Measurements from ENCODE around the gene MYLK4.

Gene MYLK4

DNA sequence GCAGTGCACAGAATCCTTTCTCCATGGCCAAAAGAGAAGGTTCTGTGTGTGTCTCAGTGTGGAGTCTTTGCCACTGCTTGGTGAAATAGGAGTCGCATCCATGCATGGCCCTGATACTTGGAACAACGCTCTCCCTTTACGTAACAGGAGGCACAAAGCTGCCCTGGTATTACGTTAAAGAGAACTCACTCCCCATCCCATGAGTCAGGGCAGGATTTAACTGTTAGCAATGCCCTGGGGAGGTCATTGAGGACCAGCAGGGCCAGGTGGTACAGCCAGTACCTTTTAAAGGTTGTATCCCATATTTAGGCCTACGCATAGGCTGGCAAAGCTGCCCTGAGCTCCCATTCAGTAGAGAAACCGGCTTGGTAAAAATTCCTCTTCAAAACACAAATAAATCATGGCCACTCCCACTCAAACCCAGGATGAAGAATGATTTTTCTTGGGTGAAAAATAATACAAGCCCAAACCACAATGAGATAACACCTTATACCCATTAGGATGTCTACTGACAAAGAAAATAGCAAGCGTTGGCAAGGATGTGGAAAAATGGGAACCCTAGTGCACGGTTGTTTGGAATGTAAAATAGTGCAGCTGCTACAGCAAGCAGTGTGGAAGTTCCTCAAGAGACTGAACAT, 37.1 kb downstream of the MYLK4 start:
- H3K9me3 ChIP-seq (ENCODE audit: control insufficient read depth, low read length) = peaks cover 9% of the 10 kb centered on the region
- H3K27ac ChIP-seq (ENCODE audit: low read length, poor library complexity, severe bottlenecking) = no peak overlapping the region
- no peaks in the 10 kb centered on the region for H3K27me3 ChIP-seq (ENCODE audit: control insufficient read depth in 1 of 2, insufficient read depth in 1 of 2, low read length in 2 of 2)
- no peaks in the 10 kb centered on the region for H3K79me1 ChIP-seq (replicated peaks; ENCODE audit: low read length, poor library complexity, severe bottlenecking)
- H2BK5ac ChIP-seq (ENCODE audit: low read depth, low read length, poor library complexity, severe bottlenecking) = no peak overlapping the region
- H3K4me3 ChIP-seq (ENCODE audit: insufficient read depth in 1 of 2, low read depth in 1 of 2, low read length in 2 of 2) = no peak overlapping the region
- no peaks in the 10 kb centered on the region for H3K36me3 ChIP-seq (ENCODE audit: control insufficient read depth in 1 of 2, insufficient read depth in 2 of 2, low read depth in 1 of 2, low read length in 2 of 2)
- H3K4ac ChIP-seq (ENCODE audit: low read depth in 1 of 2, low read length in 2 of 2) = no peak overlapping the region
- H4K8ac ChIP-seq (ENCODE audit: low read length) = no peak overlapping the region
- no peak overlapping the region for H3K18ac ChIP-seq (ENCODE audit: low read depth in 1 of 2, low read length in 2 of 2)
- DNase-seq = no peak
- no peak overlapping the region for H2AFZ ChIP-seq (ENCODE audit: low read depth, low read length)
- no peak overlapping the region for H2AK5ac ChIP-seq (ENCODE audit: low read length, severe bottlenecking)
- H3K23ac ChIP-seq (ENCODE audit: low read length in 2 of 2) = no peak overlapping the region
- peaks cover 2% of the 10 kb centered on the region for H3K4me1 ChIP-seq (ENCODE audit: control insufficient read depth, insufficient read depth, low read depth, low read length)
- H3K9ac ChIP-seq (ENCODE audit: low read length) = no peak overlapping the region
- no peak overlapping the region for H3K14ac ChIP-seq (ENCODE audit: low read length in 2 of 2)
- H2BK12ac ChIP-seq (ENCODE audit: low read length in 2 of 2) = no peak overlapping the region
- H4K91ac ChIP-seq (ENCODE audit: low read length) = no peak overlapping the region
- WGBS = 95% methylated on average over 8 of the region's 8 CpGs
- no peak overlapping the region for H2BK15ac ChIP-seq (ENCODE audit: low read depth, poor library complexity, severe bottlenecking)
- no peak overlapping the region for H2BK120ac ChIP-seq (ENCODE audit: low read depth, low read length)
- no peak overlapping the region for H3K4me2 ChIP-seq (ENCODE audit: low read length, poor library complexity, severe bottlenecking)

DNA sequence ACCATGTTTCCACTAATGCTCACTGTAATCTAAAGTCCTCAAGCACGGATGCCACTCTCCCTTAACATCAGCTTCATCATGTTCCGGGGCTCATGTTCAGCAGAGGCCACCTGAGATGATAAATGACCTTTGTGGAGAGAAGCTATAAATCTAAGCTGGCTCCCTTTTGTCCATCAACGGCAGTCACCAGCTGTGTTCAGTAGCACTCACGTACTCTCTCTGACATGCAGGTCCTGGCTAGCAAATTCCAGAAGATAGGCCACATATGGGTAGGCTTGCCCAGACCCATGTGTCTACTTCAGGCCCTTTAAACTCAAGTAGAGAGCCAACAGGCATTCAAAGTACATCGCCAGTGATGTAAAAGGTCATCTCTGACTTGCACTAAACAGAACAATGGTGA, 38.6 kb downstream of the MYLK4 start:
- WGBS = 85% methylated on average over 5 of the region's 5 CpGs
- no peak overlapping the region for H3K14ac ChIP-seq (ENCODE audit: low read length in 2 of 2)

DNA sequence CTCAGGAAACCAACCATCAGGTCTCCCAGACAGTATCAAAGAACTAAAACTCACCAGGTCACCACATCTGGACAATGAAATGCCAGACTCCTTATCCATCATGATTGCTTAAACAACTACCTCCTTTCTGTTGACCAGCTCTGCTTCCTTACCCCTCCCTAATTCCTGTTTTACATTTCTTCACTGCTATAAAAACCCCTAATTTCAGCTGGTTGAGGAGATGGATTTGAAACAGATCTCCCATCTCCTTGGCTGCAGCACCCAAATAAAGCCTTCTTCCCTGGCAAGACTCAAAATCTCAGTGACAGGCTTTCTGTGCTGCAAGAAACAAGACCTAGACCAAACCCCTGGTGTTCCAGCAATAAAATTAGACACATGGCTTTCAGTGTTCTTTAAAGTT, 40.3 kb downstream of the MYLK4 start:
- Histone ChIP-seq H3K18ac (ENCODE audit: low read depth in 1 of 2, low read length in 2 of 2) (no peak overlapping the region), H3K4me2 (ENCODE audit: low read length, poor library complexity, severe bottlenecking) (no peak overlapping the region), H3K23ac (ENCODE audit: low read length in 2 of 2) (no peak overlapping the region), H2BK120ac (ENCODE audit: low read depth, low read length) (no peak overlapping the region), H3K14ac (ENCODE audit: low read length in 2 of 2) (no peak overlapping the region), H3K4me3 (ENCODE audit: insufficient read depth in 1 of 2, low read depth in 1 of 2, low read length in 2 of 2) (no peak overlapping the region), H3K9me3 (ENCODE audit: control insufficient read depth, low read length) (peaks cover 9% of the 10 kb centered on the region), H2BK5ac (ENCODE audit: low read depth, low read length, poor library complexity, severe bottlenecking) (no peak overlapping the region), H3K9ac (ENCODE audit: low read length) (no peak overlapping the region), H4K8ac (ENCODE audit: low read length) (no peak overlapping the region), H2BK12ac (ENCODE audit: low read length in 2 of 2) (no peak overlapping the region), H3K4me1 (ENCODE audit: control insufficient read depth, insufficient read depth, low read depth, low read length) (peaks cover 2% of the 10 kb centered on the region), H3K27ac (ENCODE audit: low read length, poor library complexity, severe bottlenecking) (no peak overlapping the region), H3K27me3 (ENCODE audit: control insufficient read depth in 1 of 2, insufficient read depth in 1 of 2, low read length in 2 of 2) (no peaks in the 10 kb centered on the region), H2AFZ (ENCODE audit: low read depth, low read length) (no peak overlapping the region), H3K4ac (ENCODE audit: low read depth in 1 of 2, low read length in 2 of 2) (no peak overlapping the region), H3K79me1 (replicated peaks; ENCODE audit: low read length, poor library complexity, severe bottlenecking) (no peaks in the 10 kb centered on the region), H2BK15ac (ENCODE audit: low read depth, poor library complexity, severe bottlenecking) (no peak overlapping the region), H2AK5ac (ENCODE audit: low read length, severe bottlenecking) (no peak overlapping the region), H4K91ac (ENCODE audit: low read length) (no peak overlapping the region), H3K36me3 (ENCODE audit: control insufficient read depth in 1 of 2, insufficient read depth in 2 of 2, low read depth in 1 of 2, low read length in 2 of 2) (no peaks in the 10 kb centered on the region)
- DNase-seq = no peak

More for the DNA sequence above, 38.6 kb downstream of the MYLK4 start:
- no peak overlapping the region for H3K18ac ChIP-seq (ENCODE audit: low read depth in 1 of 2, low read length in 2 of 2)
- H3K27me3 ChIP-seq (ENCODE audit: control insufficient read depth in 1 of 2, insufficient read depth in 1 of 2, low read length in 2 of 2) = no peaks in the 10 kb centered on the region
- no peak overlapping the region for H3K4ac ChIP-seq (ENCODE audit: low read depth in 1 of 2, low read length in 2 of 2)
- H2BK12ac ChIP-seq (ENCODE audit: low read length in 2 of 2) = no peak overlapping the region
- H3K9me3 ChIP-seq (ENCODE audit: control insufficient read depth, low read length) = peaks cover 9% of the 10 kb centered on the region
- no peak overlapping the region for H3K23ac ChIP-seq (ENCODE audit: low read length in 2 of 2)
- no peak overlapping the region for H2AK5ac ChIP-seq (ENCODE audit: low read length, severe bottlenecking)
- no peak overlapping the region for H3K27ac ChIP-seq (ENCODE audit: low read length, poor library complexity, severe bottlenecking)
- H2BK120ac ChIP-seq (ENCODE audit: low read depth, low read length) = no peak overlapping the region
- H2BK5ac ChIP-seq (ENCODE audit: low read depth, low read length, poor library complexity, severe bottlenecking) = no peak overlapping the region
- no peaks in the 10 kb centered on the region for H3K79me1 ChIP-seq (replicated peaks; ENCODE audit: low read length, poor library complexity, severe bottlenecking)
- no peak overlapping the region for H2BK15ac ChIP-seq (ENCODE audit: low read depth, poor library complexity, severe bottlenecking)
- no peak overlapping the region for H4K91ac ChIP-seq (ENCODE audit: low read length)
- H3K36me3 ChIP-seq (ENCODE audit: control insufficient read depth in 1 of 2, insufficient read depth in 2 of 2, low read depth in 1 of 2, low read length in 2 of 2) = no peaks in the 10 kb centered on the region
- H3K4me2 ChIP-seq (ENCODE audit: low read length, poor library complexity, severe bottlenecking) = no peak overlapping the region
- no peak overlapping the region for H3K9ac ChIP-seq (ENCODE audit: low read length)
- H3K4me1 ChIP-seq (ENCODE audit: control insufficient read depth, insufficient read depth, low read depth, low read length) = peaks cover 2% of the 10 kb centered on the region
- no peak overlapping the region for H2AFZ ChIP-seq (ENCODE audit: low read depth, low read length)
- no peak overlapping the region for H4K8ac ChIP-seq (ENCODE audit: low read length)
- no peak for DNase-seq
- H3K4me3 ChIP-seq (ENCODE audit: insufficient read depth in 1 of 2, low read depth in 1 of 2, low read length in 2 of 2) = no peak overlapping the region

DNA sequence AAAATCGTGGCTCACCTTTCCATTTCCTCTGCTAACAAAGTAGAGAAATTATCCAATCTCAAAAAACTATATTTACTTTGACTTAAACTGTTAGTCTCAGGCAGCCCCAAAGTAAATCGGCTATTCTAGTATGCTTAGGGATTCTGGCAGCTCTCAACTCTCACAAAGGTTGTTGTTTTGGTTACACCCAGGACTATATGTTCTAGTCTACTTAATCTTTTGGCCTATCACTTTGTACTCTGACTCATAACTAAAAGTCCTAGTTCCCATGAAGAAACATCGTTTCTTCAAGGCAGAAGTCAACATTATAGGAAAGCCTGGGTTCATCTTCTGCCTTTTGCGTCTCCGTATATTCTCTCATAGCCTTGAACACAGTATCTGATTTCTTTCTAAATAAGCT, 42.3 kb downstream of the MYLK4 start:
- Histone ChIP-seq H3K27ac (ENCODE audit: low read length, poor library complexity, severe bottlenecking) (no peak overlapping the region), H2BK120ac (ENCODE audit: low read depth, low read length) (no peak overlapping the region), H3K27me3 (ENCODE audit: control insufficient read depth in 1 of 2, insufficient read depth in 1 of 2, low read length in 2 of 2) (no peaks in the 10 kb centered on the region), H3K23ac (ENCODE audit: low read length in 2 of 2) (no peak overlapping the region), H2BK5ac (ENCODE audit: low read depth, low read length, poor library complexity, severe bottlenecking) (no peak overlapping the region), H2AFZ (ENCODE audit: low read depth, low read length) (no peak overlapping the region), H3K9ac (ENCODE audit: low read length) (no peak overlapping the region), H3K4me2 (ENCODE audit: low read length, poor library complexity, severe bottlenecking) (no peak overlapping the region), H3K4me3 (ENCODE audit: insufficient read depth in 1 of 2, low read depth in 1 of 2, low read length in 2 of 2) (no peak overlapping the region), H4K91ac (ENCODE audit: low read length) (no peak overlapping the region), H3K9me3 (ENCODE audit: control insufficient read depth, low read length) (peaks cover 9% of the 10 kb centered on the region), H3K14ac (ENCODE audit: low read length in 2 of 2) (no peak overlapping the region), H2BK12ac (ENCODE audit: low read length in 2 of 2) (no peak overlapping the region), H3K79me1 (replicated peaks; ENCODE audit: low read length, poor library complexity, severe bottlenecking) (no peaks in the 10 kb centered on the region), H2AK5ac (ENCODE audit: low read length, severe bottlenecking) (no peak overlapping the region), H4K8ac (ENCODE audit: low read length) (no peak overlapping the region), H3K4ac (ENCODE audit: low read depth in 1 of 2, low read length in 2 of 2) (no peak overlapping the region), H3K18ac (ENCODE audit: low read depth in 1 of 2, low read length in 2 of 2) (no peak overlapping the region), H3K4me1 (ENCODE audit: control insufficient read depth, insufficient read depth, low read depth, low read length) (no peaks in the 10 kb centered on the region), H2BK15ac (ENCODE audit: low read depth, poor library complexity, severe bottlenecking) (no peak overlapping the region), H3K36me3 (ENCODE audit: control insufficient read depth in 1 of 2, insufficient read depth in 2 of 2, low read depth in 1 of 2, low read length in 2 of 2) (no peaks in the 10 kb centered on the region)
- WGBS = 85% methylated on average over 5 of the region's 5 CpGs
- no peak for DNase-seq
